NCI-H2081 treated with DMSO at 0.1 percent for 48 hours (cell line): ENCODE data around the gene SMIM36.
"Not testable (repeated sequence)": the region's sequence is repeated elsewhere in the genome, so short reads cannot be mapped to it uniquely, and the experiment has no call there.

Experiments
- DNase-seq: peaks from one replicate; lab custom pipeline; 2025; lab: John Stamatoyannopoulos, UW

The SMIM36 gene

DNA sequence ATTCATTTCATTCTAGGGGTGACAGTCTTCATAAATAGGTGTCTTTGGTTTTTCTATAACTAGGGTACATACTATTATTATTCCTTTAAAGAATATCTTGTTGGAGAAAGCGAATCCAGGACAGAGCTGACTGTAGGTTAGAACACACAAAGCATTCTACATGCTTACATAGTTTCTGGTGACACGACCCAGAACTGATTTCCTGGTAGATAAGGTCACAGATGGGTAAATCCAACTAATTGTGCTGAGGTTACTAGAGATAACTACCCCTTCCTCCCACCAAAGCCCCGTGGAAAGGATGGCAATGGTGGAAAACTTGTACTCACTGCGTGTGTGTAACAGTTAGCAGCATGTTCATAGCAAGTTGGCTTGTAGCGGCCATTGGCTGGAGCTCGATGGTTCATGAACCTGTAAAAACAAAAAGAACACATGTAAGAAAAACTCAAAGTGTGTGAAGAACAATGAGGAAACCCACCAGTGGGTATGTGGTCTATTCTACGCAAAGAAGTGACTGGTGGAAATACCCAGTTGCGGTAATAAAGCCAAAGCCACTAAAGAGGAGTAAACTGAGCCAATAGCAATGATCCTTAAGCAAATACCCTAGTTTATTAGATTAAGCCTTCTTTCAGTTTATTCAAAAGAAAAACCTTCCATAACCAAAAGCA is 97.3 kb downstream of the SMIM36 start:
- no peak for DNase-seq

DNA sequence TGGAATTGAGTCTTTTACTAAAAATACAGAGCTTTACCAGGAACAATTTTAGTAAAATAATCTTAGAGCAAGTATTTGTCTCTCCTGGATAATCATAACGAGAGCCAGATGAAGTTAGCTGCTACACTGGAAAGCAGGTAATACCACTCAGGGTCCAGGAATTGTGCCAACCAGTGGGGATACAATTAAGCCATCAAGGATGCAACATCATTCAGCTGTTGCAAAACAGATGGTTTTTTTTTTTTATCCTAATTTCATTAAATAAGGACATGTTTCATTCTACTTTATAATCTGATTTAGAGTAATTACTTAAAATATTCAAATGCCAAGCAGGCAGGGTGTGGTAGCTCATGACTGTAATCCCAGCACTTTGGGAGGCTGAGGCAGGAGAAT is 99.8 kb downstream of the SMIM36 start:
- DNase-seq, result no peak

DNA sequence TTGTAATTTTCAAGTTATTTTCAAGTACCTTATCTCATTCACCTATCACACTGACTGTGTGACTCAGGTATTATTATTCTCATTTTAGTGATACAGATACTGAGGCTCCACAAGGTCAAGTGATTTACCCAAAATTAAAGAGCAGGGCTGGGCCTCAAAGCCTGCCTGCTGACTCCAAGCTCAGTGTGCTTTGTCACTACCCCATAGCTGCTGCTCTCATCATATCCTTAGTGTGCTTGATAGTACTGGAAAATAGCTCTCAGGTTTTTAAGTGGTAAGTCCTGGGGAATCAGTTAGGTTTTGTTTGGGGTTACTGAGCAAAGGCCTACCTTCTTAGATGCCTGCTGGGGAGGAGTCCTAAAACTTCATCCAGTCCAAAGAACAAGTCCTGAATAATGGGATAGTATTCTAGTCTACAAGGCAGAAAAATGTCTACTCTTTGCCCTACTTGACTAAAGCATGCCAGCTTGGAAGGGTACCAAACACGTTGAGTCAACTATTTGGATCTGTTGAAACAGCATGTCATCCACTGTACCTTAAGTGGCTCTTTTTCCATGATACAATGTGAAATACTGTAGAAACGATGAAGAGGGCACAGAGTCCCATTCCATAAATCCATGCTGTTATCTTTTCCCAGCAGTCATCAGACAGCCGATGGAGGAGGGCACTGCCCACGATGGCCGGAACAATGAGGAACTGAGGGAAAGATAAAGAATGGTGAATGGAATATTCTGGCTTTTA is 100.4 kb downstream of the SMIM36 start:
- DNase-seq, result no peak

DNA sequence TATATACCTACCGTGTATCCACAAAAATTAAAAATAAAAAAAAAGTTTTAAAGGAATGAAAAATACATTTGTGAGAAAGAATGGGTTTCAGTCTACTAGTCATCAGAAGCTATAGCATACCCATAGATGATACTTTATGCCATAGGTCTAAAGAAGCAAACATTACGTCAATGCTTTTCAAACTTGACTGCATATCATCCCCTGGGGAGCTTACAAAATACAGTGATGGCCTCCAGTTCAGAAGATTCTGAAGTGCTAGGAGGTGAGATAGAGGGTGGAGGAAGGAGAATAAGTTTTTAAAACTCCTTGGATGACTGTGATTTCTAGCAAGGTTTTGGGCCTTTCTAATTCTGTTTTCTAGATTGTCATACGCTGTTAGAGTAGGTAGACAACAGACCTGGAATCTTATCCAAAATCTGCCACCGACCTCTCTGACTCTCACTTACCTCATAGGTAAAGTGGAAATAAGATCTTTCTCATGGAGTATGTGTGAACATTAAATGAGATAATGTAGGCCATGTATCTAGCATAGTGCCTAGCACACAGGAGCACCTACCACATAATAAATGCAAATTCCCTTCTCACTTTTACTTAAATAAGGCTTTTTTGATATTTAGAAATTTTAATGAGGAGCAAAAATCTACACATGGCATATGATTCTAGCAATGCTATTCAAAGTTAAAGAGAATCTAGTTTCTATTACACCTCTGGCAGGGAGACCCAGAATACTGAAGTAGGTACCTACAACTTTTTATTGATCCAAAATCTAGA is 102.0 kb downstream of the SMIM36 start:
- DNase-seq, result no peak

DNA sequence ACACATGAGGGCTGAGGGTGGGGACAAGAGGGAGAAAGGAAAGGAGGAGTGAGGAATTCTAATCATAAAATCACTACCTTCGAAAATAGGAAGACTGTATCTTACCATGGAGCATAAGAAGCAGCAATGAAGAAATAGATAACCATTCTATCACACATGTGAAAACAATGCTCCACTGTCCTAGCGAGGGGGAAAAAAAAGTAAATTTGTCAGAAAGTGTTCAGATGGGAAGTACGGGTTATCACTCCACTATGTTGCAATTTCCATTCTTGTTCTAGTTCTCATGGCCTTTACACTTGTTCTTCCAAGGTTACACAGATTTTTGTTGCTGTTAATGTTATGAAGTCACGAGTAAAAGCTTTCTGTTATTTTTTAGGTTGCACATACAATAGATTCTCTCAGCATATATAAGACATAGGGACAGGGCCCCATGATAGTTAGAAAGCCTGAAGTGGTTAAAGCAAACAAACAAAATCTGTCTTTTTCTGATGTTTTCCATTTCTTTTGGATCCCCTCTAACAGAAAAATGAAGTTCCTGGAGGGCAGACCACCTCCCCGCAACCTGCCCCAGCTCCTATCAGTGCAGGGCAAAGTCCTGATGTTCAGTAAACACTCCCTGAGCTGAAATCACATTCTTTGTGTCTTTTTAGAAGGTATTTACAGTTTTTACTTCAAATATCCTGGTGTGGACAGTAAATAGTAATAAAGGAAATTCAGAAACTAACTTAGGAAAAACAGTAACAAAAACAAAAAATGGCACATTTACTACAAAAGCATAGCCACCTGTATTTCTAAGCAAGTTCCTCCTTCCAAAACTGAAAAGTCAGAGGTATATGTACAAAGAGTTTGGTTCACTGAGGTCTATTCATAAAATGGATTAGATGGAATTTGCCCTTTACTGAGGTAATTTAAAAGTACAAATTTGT is 103.3 kb downstream of the SMIM36 start:
- no peak for DNase-seq

DNA sequence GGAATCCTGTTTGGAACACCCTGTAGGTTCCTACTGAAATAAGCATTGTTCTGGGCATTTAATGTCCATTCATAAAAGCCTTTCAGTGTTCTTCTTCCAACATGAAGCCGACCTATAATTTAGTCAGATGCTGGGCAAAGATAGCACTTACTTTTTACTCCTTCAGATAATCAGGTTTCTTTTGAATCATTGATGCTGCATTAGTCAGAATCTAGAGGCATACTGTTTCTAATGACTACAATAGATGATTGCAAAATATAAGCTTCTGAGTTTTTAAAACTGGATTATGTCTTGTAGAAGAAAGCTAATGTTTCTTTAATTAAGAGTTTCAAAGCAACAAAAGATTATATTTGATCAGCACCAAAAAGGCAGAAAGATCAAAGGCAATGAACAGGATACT is 105.7 kb downstream of the SMIM36 start:
- no peak for DNase-seq

DNA sequence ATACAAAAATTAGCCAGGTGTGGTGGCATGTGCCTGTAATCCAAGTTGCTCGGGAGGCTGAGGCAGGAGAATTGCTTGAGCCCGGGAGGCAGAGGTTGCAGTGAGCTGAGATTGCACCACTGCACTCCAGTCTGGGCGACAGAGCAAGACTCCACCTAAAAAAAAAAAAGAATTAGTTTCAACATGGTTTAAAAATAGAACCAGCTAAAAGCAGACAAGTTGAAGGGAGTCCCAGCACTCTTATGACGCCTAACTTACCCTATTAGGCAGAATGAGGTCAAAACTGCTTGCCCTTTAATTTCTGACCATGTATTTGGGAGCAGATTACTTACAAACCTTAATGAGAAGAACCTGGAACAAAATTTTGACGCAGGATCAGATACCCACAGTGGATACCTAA is 107.1 kb downstream of the SMIM36 start:
- DNase-seq, result not testable (repeated sequence)

DNA sequence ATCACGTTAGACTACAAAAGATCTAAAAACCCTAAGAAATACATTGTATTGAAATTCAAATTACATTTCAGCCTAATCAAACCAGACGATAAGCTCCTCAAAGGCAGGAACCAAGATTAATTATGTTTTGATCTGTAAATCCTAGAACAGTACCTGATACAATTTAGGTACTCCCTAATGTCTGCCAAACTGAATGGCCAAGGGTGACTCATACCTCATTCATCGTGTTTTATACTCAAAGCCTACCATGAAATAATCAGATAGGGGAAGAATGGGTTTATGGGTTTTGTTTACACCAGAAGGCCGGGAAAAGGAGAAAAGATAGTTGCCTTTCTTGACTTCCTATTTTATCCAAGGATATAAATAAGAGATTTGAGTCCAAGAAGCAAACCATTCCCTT is 108.9 kb downstream of the SMIM36 start:
- no peak for DNase-seq
